Stimulated activated CD4-positive, alpha-beta T cell treated with anti-CD3 and anti-CD28 coated beads, TNF-alpha, amount 100 ng/mL, for 4 hours (primary cell): ENCODE results near the gene STAMBP.
"Not testable (repeated sequence)": the region's sequence is repeated elsewhere in the genome, so short reads cannot be mapped to it uniquely, and the experiment has no call there.

Experiments
- DNase-seq, 3 experiments: peaks; one replicate each; pipeline ENCODE4 v3.0.0-alpha.2; 2020; ENCODE audit warnings: low read depth in 3 of 3

Gene STAMBP

DNA sequence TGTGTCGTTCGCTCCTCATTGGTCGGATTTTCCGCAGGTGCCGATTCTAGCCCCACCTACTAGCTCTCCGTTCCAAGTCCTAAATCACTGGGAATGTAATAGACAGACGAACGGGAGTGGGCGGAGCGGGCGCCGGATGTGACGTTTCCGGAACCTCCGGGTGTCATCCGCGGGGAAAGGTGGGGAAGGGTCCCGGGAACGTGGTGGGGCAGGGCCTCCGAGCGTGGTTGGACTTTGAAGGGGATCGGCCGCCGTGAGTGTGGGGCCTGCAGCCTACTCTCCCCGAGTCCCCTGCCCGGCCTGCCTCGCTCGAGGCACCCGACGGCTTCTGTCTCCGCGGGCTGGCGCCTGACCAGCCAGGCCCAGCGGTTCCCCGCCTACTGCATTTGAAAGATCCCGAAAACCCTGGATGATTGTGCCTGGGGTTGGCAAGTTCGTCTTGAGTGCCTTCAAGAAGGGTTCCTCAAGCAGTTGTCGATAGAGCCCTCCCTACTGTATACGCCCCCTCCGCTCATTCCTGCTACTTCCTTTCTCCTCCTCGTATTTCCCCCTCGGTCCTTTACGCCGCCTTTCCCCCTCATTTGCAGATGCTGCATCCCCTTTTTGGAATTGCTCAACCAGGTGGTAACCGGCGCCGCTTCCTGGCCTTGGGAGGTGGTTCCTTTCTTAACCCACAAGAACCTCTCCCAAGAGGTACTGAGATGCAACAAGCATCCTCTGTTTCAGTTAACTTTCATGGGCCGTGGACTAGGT lies at the start of gene STAMBP:
STAMBP (plus strand) TSS at position 144 of the 753 bp plus-strand sequence. CDS start 1,896 bp downstream, outside the sequence.
- DNase-seq: peak; percentile 69 to 84 (median 74)

DNA sequence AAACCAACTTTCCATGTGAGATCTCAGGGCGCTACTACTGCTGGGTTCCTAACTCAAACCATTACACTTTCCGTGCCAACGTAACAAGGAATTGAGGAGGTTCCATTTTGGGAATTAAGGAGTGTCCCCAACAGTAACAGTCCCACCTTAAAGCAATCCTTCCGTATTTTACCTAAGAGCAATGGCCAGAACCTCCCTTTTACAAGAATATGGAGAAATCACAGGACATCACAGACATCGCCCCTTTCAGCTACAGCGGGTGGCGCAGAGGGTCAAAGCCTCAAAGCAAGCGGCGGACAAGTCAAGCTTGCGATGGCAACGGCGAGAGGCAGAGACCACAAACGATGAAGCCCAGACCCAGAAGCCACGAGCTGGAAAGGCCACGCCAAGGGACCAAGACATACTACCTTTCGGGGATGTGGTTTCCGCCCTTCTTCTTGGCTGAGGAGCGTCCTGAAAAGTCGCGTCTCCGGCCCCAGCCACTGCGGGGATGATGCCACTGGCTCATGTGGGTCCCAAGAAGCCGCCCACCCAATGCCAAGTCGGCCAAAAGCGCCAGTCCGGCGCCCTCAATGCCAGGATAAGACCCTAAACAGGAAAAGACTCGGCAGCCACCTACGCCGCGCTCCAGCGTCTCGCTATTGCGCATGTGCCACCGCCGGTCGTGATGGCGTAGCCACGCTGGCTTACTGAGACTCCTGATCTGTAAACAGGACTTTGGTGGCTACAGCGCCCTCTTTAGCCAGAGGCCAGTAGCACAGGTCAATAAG lies 49.1 kb upstream of the STAMBP start, which contains the start of gene DUSP11:
DUSP11 (minus strand) TSS at position 637 of the 770 bp plus-strand sequence; CDS start at position 508, 129 bp downstream.
- DNase-seq: peak; percentile 92 to 96 (median 95)

DNA sequence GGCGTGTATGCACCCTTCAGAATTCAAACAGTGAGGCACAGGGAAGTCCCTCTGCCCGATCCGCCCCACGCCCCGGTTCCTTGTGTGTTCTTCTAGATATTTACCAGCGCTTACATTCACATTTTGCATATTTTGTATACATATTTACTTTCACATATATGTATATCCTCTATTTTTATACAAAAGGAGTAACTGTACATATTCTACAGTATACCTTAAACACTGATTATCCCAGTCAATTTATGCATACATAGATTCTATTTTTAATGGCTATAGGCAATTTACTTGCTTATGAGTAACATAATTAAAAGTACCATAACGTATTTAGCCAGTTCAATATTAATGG lies 48.6 kb upstream of the STAMBP start:
- DNase-seq: no peak

DNA sequence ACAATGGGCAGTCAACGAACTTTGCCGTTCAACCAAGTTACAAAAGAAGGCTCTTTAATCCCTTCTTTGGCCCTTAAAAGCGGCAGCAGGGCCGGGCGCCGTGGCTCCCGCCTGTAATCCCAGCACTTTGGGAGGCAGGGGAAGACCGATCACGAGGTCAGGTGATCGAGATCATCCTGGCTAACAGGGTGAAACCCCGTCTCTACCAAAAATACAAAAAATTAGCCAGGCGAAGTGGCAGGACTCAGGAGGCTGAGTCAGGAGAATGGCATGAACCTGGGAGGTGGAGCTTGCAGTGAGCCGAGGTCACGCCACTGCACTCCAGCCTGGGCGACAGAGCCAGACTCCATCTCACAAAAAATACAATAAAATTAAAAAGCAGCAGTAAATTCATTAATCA lies 45.4 kb upstream of the STAMBP start:
- not testable (repeated sequence) for DNase-seq

DNA sequence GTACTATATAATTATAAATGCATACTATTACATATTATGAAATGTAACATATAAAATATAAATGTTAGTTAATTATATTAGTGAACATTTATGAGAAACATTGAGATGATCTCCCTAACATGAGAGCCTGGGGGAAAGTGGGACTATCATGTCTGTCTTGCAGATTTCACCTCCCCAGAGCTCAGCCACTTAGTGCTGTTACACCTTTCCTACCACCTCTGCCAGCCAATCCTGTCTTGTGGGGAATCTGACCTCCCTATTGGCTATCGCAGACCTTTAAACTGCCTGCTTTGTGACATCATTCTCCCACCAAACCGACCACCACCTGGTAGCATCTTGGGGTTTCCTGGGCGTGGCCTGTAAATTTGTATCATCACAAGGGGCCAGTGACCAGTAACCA lies 44.9 kb upstream of the STAMBP start, which contains the start of gene C2orf78:
C2orf78 (plus strand) TSS at position 301 of the 400 bp plus-strand sequence. CDS start 127 bp downstream, outside the sequence.
- DNase-seq: not testable (repeated sequence)

DNA sequence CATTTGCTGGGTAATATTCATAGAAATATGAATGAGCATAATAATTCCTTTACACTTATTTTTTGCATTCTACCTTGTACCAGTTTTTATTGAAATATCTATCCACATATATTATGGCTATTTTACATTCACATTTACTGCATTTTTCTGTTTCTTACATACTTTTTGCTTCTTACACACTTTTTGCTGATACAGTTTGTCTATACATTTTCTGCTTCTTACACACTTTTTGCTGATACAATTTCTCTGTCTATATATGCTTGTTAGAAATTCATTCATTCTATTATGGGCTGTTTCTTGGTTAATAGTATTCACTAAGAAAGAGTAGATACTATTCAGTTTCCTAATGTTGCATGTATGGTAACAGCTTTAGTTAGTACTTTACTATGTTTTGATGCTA lies 16.9 kb upstream of the STAMBP start:
- DNase-seq: no peak

DNA sequence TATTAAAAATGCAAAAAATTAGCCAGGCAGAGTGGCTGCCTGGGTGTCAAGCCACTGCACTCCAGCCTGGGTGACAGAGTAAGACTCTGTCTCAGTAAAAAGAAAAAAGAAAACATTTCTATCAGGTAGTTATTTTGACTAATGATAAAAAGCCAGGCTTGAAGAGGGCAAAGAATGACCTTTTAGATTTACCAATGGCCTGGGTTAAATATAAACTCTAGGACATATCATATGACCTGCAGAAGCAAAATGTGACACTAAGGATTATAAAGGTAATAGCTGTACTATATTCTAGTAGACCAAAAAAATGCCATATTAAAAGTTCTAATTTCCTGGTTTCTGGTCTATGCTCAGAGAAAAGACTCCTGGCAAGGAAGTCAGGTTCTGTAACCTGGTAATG lies 16.1 kb upstream of the STAMBP start:
- DNase-seq: no peak

DNA sequence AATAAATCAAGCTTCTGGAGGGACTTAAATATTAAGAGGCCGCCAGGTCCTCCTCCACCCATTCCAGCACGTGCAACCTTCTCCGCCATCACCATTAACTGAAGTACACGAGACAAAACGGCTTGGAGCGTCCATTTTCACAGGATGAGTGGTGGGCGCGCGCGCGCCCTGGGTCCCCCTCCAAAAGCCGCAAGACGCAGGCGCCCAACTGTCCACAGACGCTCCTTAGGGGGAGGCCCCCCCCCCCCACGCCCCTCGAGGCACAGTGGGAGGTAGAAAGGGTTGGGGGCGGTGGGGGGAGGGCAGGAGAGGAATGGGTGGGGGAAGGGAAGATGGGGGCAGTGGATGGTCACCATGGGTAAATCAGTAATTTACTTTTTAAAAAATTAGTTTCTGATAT lies 10.5 kb upstream of the STAMBP start:
- no peak for DNase-seq

DNA sequence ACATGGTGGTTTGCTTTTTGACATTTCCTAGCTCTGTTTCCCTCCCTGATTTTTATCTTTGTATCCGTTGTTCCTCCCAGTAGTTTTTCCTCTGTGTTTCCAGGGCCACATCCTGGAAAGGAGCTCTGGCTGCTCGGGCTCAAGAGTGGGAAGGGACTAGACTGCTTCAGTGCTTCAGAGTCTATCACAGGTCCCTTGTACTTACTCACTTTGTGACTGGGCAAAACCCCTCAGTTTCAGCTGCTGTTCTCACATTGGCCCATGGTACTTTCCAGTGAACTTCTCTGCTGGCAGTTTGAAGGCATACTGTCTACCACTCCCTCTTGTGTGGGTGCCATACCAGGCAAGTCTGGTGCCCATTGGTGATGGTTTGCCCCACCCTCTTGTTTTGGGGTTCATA lies 7.5 kb upstream of the STAMBP start:
- no peak for DNase-seq

DNA sequence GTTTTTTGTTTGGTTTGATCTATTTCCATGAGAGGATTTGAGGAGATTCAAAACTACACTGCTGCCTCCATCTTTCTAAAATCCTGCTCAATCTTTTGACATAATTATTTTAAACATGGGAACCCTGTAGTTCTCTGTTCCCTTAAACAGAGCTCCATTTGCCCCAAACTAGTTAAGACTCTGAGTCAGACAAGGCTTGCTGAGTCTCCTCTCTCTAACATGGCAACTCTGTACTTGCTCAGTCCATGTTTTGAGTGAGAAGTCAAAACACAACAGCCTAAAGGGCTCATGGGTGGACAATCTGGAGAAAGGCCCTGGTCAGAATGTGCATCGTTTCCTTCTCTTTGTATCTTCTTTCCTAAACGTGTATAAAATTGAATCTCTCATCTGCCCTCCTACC lies 7.1 kb upstream of the STAMBP start:
- DNase-seq: no peak

DNA sequence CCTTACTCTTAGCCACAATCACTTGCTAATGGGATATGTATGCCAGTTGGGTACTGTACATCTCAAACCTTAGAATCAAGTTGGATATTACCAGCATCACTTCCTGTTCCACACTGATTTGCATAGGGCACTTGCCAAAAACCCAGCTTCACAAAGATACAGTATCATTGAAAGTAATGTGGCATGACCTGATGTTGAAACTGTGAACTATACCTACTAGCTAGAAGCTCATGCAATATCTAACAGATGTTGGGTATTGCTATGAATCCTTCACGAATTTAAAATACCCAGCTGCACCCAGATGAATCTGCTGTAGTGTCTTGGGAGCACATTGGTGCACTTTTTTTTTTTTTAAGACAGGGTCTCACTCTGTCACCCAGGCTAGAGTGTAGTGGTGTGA lies 6.5 kb upstream of the STAMBP start:
- DNase-seq: no peak

DNA sequence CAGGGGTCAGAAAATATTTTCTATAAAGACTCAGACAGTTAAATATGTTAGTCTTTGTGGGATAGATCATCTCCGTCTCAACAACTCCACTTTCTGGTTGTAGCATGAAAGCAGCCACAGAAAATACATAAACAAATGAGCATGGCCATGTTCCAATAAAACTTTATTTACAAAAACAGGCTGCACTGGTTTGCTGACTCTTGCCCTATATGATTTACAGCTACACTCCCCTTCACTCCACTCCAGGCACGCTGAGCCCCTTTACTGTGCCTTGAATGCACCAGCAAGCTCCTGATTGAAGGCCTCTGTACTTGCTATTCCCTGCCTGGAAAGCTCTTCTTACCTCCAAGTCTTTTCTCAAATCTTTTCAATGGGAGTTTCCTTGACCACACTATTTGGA lies 5.8 kb upstream of the STAMBP start:
- DNase-seq: no peak

DNA sequence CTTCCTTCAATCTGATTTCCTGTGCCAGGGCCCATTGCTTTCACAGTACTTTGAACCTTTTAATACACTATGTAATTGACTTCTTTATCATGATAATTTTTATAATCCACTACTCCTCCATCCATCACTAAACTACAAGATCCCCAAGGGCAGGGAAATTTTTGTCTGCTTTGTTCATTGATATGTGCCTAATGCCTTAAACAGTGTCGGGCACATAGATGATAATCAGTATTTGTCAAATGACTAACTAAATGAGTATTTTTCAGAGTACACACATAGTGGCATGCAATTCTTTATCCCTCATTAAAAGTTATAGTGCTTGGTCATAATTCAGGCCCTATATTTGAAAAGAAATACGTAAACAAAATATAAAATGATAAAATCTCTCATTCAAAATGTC lies 5.3 kb upstream of the STAMBP start:
- DNase-seq: no peak

DNA sequence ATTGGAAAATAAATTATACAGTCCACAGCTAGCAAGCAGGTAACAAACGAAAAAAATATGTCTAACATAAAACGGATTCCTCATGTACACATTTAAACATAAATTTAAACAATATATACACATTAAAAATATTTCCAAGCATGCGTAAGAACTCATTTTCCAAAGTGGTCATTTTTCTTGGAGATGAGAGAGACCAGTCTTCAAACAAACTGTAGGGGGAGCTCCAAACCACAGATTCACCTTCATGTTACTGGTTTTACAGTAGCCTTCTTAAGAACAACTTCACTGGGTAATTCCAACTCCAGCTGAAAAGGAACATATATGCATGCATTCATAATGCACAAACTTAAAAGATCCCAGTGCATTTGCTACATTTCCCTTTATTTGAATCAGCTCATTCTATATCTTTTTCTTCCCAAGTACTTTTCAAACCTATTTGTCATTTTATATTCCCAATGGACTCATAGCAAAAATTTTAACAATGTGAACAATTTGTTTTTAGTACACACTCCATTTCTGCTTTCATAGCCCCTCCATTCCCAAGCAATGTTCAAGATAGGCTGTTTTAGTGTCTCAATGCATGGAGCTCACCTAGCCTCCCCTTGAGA lies 4.7 kb upstream of the STAMBP start:
- peak in 1 of 3 experiments; percentile 19 for DNase-seq

DNA sequence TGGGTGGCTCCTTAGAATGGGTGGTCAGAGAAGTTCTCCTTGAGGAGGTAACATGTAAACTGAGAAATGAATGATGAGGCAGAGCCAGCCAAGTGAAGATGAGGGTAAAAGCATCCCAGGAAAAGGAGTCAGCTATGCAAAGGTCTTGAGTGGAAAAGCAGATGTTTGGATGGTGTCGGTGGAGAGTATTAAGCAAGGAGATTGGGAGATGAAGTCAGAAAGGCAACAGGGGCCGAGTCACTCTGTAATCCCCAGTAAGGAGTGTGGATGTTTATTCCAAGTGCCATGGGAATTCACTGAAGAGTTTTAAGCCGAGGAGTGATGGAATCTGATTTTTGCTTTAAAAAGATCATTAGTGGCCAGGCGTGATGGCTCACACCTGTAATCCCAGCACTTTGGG lies 3.4 kb upstream of the STAMBP start:
- no peak for DNase-seq

DNA sequence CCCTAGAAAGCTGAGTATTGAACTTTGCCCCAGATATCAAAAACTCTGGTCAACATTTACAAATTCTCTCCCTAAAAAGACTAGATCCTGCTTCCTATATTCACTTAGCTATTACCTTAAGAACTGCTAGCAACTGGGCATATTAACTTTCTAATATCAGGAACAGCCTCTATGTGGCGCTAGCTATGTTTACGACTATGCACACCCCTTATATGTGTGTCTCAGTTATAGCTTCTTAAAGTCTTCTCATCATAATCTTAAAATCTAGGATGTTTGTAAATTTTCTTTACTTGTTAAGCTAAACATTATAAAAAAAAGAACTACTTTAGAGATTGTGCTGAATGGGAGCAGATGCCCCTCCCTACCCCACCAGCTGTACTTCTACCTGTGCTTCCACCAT lies 1.7 kb upstream of the STAMBP start:
- no peak for DNase-seq

DNA sequence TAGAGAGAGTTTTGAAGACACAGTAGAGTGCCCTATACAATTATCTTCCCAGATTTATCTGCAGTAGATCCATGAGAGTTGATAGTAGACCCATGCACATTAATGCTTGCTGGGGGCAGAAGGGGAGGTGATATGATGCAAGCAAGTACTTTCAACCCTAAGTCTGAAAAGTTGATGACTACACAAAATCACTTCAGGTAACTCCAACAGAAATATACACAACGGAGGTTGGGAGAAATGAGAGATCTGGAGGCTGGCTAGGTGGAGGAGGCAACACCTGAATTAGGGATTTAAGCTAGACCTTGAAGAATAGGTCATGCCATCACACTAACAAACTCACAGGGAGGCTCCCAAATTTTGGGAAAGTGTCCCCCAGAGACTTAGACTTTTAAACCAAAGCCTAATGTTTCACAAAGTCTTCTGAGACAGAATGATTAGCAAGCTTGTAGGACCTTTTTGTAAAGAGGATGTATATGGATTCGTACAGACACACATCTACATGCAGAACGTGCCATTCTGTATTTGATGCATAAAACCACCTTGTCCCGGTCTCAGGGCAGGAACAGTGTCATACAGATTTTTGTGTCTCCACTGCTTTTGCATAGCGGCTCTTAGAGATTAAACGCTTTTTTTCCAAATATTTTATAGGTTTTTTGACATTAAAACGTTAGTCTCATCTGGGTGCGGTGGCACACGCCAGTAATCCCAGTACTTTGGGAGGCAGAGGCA lies 937 bp upstream of the STAMBP start:
- DNase-seq: no peak

DNA sequence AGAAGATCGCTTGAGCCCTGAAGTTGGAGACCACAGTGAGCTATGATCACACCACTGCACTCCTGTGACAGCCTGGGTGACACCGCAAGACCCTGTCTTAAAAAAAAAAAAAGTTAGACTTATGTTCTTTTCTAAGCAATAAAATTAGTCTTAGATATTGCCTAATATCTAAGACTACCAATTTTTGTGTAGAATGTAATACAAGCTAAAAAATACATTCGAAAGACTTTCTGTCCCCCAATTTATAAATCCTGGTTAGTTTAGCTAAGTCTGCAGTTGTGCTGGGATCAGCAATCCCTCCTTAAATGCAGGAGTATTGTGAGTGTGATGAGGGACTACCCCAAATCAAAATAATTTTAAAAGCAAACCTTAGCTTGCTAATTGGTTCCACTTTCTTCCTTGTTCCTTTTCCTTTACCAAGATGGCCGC lies 358 bp upstream of the STAMBP start:
- no peak for DNase-seq

DNA sequence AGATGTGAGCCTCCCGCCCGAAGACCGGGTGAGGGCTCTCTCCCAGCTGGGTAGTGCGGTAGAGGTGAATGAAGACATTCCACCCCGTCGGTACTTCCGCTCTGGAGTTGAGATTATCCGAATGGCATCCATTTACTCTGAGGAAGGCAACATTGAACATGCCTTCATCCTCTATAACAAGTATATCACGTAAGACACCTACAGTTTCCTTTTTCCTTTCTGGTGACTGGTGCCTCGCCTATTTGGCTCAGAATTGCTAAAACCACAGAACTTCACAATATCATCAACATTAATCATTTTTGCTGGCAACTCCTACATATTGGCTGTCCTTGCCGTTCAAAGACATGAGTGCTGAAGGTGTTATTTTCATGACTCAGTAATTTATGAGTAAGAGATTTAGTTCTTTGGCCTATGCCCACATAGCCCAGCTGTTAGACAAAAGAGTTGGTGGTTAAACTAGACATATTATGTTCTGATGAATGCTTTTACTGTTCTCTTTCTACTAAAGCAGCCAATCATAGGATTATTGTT lies 2.2 kb downstream of the STAMBP start:
- DNase-seq: peak in 2 of 3 experiments; percentile 2 to 15

DNA sequence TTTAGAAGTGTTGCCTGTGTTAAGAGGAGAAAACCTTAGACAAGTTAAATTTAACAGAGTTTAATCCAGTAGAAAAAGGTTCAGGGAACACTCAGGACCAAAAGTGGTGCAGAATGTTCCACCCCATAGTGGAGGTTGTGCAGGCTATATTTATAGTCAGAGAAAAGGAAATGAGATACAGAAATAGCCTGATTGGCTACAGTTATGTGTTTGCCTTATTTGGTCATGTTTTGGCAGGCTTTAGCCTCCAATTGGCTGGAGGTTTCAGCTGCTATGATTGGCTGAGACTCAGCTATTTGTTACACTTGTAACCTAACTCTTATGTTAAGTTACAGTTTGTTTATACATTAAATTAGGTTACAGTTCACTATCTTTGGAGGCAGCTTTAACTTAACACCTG lies 4.2 kb downstream of the STAMBP start:
- no peak for DNase-seq

DNA sequence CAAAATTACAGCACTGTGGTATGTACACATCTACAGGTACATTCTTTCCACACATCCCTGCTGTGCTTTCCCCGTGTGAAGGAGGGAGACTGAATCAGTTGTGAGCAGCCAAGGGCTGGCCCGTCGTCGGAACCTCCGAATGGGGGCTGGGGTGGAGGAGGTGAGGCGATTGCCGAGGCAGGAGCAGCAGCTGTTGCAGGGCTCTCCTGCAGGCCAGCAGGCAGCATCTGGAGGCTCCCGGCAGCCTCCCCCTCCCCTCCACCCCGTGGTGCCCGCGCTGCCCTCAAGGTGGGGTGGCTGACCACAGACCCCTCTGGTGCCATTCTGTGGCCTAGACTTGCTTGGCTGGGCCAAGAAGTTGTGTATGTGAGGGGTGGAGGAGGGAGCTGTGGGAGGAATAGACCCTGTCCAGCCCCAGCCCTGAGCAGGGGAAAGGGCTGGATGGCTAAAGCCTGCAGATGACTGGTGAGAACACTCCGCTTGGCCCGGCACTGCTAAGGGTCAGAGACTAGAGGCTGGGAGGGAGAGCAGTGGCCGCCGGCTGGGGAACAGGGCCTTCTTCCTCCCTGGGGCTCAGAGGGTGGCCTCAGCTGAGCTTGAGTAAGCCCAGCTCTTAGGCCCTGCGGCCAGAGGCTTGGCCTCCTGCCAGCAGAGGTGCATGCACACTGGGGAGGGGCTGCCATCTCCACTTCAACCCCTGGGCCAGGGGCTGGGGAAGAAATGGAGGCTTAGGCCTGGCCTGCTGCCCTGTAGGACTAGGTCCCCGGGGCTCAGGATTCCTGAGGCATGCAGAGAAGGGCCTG lies 7.6 kb downstream of the STAMBP start:
- DNase-seq: no peak
